Kidney glomerular epithelial cell (primary cell): ENCODE data around the gene ERP27.

Source experiments
- DNase-seq: peaks from one replicate; lab custom pipeline; 2025; lab: John Stamatoyannopoulos, UW

Gene ERP27

DNA sequence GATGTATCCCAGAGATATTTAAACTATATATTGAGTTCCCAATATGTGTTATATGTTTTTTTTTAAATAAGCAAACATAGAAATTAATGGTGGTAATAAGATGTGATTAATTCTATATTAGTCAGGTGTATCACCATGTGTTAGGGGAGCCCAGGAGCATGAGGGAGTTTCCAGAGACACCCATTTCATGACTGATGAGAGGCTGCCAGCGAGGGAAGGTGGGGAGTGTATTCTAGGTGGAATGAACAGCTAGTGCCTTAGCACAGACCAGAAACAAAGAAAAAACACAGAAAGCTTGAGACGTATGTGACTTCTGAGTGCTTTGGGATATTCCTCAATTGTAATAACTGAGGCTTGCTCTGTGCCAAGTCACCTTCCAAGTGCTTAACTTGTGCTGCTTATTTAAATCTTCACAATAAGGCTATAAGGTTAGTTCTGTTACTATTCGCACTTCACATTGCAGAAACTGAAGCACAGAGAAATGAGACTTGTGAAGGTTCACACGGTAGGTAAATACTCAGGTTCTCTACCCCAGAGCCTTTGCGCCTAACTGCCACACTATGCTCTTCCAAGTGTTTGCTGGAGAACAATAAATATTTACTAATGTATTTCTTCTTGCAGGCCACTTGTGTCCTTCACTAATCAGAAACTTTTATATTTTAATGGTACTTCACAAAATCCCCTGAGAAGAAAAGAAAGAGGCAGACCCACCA, 34.8 kb downstream of the ERP27 start:
- no peak for DNase-seq

- no peak for DNase-seq
Measured at GRCh38 chr12:14902465-14902864, 35.9 kb downstream of the ERP27 start.

GRCh38 chr12:14901228-14901562, 37.1 kb downstream of the ERP27 start:
- DNase-seq: no peak

- DNase-seq: no peak
Measured at GRCh38 chr12:14900521-14901227, 37.7 kb downstream of the ERP27 start.

DNA sequence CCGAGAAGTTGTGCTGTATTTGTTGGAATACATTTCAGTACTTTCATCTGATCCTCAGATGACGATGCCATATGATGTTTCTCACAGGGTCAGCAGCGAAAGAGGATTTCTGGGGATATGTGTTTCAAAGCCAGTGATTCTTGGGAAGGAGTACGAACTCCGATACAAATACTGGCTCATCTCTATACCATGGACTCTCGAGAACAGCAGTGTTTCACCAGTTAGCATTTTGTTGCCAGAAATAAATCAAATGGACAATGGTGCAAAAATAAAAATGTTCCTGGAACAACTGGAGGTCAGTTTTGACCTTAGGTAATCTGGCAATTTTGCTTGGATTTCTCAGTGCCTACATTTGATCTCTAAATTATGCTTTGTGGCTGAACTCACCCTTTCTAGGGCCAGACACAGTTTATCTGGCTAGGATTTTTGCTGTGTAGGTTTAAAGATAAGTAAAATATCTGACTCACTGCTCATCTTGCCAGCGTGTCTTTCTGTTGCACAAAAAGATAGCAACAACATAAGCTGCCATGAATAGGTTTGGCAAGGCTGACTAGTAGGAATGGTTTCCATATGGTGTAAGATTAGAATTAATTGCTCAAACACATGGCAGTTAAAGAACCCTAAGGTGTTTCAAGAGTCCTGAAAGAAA, 41.7 kb downstream of the ERP27 start:
- DNase-seq: no peak

DNA sequence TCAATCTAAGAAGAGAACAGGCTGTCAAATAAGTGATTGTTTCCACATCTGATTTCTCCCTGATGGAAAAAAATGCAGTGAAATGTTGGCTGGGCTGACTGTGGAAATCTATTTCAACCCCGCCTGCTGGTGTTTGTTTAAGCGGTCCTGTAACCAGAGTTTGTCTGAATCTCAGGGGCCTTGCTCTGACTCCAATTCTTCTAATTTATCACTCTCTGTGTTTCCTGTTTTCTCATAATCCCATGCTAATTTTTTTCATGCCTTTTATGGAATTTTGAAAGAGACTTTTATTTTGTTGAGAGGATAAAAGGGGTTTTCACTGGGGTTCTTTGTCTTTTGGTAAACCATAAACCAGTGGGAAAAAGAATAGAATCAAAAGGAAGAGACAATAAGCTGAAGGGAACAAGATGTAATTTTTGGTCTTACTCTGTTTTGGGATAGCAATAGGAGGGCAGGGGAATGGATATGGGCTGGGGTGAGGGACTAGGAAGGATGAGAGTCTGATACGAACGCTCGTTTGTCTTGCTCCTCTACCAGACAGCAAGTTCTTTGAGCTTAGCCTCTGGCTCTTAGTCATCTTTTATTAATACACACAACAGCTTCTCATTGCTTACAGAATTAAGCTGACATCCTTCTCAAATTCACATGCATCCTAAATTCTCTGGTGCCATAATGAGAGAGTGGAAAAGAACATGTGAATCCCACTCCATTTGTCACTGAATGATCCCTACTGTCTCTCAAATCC, 44.7 kb downstream of the ERP27 start:
- DNase-seq: no peak

- no peak for DNase-seq
Measured at GRCh38 chr12:14892726-14893505, 45.4 kb downstream of the ERP27 start.

DNA sequence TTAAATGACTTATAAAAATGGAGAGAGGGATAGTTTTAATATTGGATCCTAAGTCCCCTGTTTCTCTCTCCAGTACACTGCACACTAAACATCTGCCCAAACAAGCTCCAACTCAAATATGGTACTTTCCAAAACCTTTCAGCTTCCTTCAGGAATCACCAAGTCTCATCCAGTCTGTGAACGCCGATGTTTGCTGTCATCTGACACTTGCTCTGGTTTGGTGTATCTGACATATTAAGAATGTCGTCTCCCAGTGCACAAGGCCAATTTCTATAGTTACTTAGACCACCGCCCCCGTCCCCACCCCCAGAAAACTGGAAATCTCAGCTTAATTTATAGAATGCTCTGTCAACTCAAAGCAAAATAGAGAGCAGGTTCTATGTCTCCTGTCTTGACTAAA, 47.6 kb downstream of the ERP27 start:
- no peak for DNase-seq

DNA sequence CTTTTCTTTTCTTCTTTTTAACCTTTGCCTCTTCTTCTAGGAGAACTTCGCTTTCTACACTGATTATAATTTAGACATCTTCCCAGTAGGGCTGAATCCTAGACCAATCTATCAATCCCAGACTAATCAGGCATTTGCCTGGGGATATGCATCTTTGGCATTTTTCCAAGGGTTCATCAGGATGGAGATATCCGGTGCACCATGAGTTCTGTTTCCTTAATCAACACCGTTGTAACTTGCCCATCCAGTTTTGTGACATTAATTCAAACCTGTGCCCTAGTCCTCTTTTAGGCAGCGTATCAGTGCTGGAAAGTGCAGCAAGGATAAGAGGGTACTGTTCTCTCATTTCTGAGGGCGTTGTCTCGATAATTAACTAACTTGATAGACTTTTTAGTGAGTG, 52.1 kb downstream of the ERP27 start:
- DNase-seq: no peak

DNA sequence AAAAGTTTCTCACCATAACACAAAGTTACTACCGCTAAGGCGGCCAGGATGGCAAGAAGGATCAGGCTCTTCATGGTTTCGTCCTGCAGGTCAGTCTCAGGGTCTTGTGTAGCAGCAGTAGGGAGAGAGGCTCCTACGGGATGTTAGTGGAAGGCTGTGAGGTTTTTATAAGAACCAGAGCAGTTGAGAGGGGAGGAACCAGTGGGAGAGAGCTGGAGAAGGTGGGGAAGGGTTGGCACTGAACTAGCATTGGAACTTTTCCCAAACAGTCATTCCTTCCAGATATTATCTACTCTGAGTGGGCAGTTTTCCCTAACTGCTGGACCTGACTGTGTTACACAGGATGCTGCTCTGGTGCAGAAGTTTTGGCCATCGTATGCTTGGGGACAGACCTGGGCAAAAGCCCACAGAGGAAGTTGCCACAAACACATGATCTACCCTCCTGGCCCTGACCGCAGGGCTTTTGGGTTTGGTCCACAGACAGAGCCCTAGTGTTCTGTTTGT, 52.6 kb downstream of the ERP27 start, which contains the start of gene MGP:
Gene MGP, minus strand, starts transcription at position 137 of the 504 bp plus-strand sequence. Its CDS starts 63 bp downstream, at position 74.
- DNase-seq: no peak

DNA sequence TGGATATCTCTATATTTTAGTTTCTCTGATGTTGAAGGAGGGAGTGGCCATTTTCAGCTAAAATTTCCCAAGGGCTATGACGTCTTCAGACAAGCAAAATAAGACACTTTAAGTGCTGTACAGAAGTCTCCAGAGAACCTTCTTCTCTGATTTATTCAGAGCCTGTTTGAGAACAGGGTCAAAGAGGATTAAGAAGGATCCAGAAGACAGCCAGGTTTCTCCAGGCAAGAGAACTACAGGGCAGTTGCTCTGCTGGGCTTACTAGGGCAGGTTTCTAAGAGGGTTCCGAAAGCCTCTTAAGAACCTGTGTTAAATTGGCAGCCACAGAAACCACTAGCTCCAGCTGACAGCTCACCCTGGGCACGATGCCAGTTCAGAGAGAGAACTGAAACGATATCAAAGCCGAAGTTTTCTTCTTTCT, 53.9 kb downstream of the ERP27 start:
- peak; percentile 76 for DNase-seq

GRCh38 chr12:14883686-14884085, 54.7 kb downstream of the ERP27 start:
- DNase-seq: no peak

- no peak for DNase-seq
Measured at GRCh38 chr12:14880890-14881453, 57.4 kb downstream of the ERP27 start.

GRCh38 chr12:14879222-14879933, 59.0 kb downstream of the ERP27 start:
- DNase-seq: no peak

DNA sequence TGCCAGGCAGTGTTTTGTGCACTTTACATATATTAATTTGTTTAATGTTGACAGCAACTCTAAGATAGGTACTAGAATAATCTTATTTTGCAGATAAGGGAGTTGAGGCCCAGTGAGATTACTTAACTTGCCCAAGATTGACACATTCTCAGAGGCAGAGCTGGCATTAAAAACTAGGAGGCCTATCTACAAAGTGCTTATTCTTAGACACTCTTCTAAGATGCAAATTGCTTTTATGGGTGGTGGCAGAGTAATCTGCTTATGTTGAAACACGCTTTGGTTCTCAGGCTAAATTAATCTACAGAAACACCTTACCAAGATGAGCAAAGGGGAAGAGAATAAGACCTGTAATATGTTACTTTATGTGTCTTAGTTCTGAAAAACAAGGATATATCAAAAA, 59.8 kb downstream of the ERP27 start:
- DNase-seq: no peak

- DNase-seq: no peak
Measured at GRCh38 chr12:14876833-14877232, 61.5 kb downstream of the ERP27 start.

DNA sequence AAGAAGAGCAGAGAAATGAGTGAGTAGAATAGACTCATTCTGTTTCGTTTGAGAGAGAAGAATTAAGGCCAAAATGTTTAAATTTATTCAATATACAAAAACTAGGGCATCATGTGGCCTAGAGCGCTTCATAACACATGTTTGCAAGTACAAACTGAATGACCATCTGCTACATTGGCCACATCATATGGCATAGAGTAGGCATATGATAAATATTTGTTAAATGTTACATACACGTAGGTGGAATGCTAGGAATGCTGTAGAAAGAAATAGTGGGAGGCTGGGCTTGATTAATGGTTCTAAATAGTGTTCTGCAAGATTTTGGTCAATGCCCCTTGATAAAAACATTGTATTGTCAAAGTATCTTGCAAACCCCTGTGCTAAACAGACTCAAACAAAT, 63.5 kb downstream of the ERP27 start:
- DNase-seq: no peak

DNA sequence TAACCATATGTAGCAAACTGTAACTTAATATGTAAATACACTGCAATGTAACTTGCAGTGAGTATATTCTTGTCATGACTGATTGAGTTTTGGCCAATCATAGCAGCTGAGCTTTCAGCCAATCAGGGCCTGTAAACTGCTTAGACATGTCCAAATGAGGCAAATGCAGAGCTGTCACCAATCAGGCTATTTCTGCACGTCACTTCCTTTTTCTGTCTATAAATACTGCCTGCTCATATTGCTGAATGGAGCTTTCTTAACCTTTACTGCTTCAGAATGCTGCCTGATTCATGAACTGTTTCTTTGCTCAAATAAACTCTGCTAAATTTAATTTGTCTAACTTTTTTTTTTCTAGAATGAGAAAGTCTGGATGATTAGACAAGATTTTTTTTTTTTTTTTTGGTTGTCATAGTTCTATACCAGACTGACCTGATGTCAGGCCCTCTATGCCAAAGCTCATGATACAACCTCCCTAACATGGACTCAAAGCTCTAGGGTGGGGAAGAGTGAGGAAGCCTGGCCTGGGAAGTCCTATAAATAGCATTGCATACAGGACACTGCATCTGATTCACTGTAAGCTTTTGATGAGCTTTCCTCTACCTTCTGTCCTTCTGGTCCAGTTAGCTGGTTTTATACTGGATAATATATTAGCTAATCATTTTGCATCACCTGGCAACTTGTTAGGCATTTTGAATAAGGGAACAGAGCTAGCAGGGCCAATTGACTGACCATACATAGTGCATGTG, 64.7 kb downstream of the ERP27 start:
- no peak for DNase-seq

DNA sequence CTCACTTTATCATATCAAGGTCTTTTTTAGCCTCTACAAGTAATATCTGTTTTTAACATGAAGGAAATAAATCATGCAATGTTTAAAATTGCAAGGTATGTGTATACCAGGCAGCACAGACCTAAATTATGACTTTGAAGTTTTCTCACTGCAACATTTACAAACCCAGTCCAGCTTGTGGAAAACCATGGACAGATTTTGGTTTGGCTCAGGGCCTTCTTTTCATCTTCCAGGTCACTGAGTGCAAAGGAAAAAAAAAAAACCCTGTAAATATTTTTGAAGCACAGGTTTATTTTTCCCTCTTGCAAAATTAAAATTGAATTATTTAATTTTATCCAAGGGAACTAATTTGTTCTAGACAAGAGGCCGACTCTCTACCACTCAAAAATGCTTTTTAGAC, 66.5 kb downstream of the ERP27 start:
- DNase-seq: no peak

DNA sequence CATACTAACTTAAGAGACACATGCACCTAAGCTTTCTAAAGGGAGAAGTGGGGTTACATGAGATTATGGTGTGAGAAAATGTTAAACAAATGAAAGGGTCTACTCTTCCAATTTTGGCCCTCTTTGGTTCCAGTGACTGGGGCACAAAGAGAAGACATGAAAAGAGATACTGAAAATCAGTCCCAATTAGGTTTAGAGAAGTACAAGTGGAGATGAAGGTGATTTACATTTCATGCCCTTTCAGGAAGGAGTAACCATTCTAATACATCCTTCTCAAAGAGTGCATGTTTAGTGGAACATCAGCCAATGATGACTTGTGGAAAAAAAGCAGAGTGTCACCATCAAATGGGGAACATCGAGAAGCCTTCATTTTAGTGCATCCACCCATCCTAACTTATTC, 67.1 kb downstream of the ERP27 start:
- no peak for DNase-seq
